Adrenal gland (tissue), 12 donors: ENCODE results near the gene C10orf90. TPM values are rescaled to one million over a fixed set of nuclear protein-coding genes. Genes with fewer than 3 reads are reported as not detected.

Experiments
- DNase-seq, 7 donors: peaks; one replicate each; pipeline ENCODE4 v3.0.0-alpha.2; 2019 to 2020
- H3K27ac ChIP-seq, 5 donors: fragments of 200-600 bp; sonication (generic) in 4 of 5; 1 replicate in 3 of 5; 2 replicates in 2 of 5; pipeline versions ENCODE4 v1.5.1 to v1.8.0; 2016 to 2020; ENCODE audit warnings: mild to moderate bottlenecking in 1 of 5
- H3K27me3 ChIP-seq: fragments of 200-600 bp; 2 replicates; pipeline ENCODE4 v1.8.0; 2021
- H3K36me3 ChIP-seq, 2 donors: fragments of 200-600 bp; replicated peaks in 1 of 2; 1 replicate in 1 of 2; 2 replicates in 1 of 2; pipeline versions ENCODE4 v1.5.1 to v1.8.0; 2018 to 2022
- H3K4me1 ChIP-seq, 2 donors: fragments of 200-600 bp; replicated peaks in 1 of 2; 1 replicate in 1 of 2; 2 replicates in 1 of 2; pipeline versions ENCODE4 v1.5.1 to v1.8.0; 2018 to 2021
- H3K4me3 ChIP-seq, 4 donors: fragments of 200-600 bp; sonication (generic) in 3 of 4; one replicate each; pipeline ENCODE4 v1.5.1; 2016 to 2018
- H3K9me3 ChIP-seq, 3 donors: fragments of 200-600 bp; sonication (generic) in 1 of 3; replicated peaks in 1 of 3; 1 replicate in 2 of 3; 2 replicates in 1 of 3; pipeline versions ENCODE4 v1.5.1 to v1.8.0; 2016 to 2021
- CTCF ChIP-seq, 6 experiments: fragments of 450-650 bp in 4 of 6; fragments of 200-600 bp in 2 of 6; sonication (generic) in 1 of 6; IDR thresholded peaks; 1 replicate in 5 of 6; 2 replicates in 1 of 6; pipeline versions ENCODE4 v1.5.1 to v1.8.0; 2016 to 2021; ENCODE audit warnings: antibody characterized with exemption in 6 of 6, mild to moderate bottlenecking in 2 of 6, moderate library complexity in 1 of 6
- POLR2A ChIP-seq, 2 donors: fragments of 450-650 bp; IDR thresholded peaks; one replicate each; pipeline ENCODE4 v1.6.1; 2017; ENCODE audit warnings: antibody characterized with exemption in 2 of 2, mild to moderate bottlenecking in 2 of 2, moderate library complexity in 1 of 2
- WGBS, 4 donors: extraction: QIAGEN DNeasy Blood & Tissue Kit in 2 of 4; methylation state at CpG; one replicate each; pipeline versions ENCODE4 v1.1.5 to v1.1.7; 2013 to 2017; 5-methylcytosine and 5-hydroxymethylcytosine counted together
- intact Hi-C, 2 donors: fragments of 100-400 bp; cut with DNase I; formaldehyde crosslinking; loops; one replicate each; pipeline versions ENCODE4 v1.14.1 to v1.15.0; 2022 to 2023
- polyA plus RNA-seq, 3 donors: library from polyadenylated mRNA; stranded (reverse); fragments of 200-250 nt in 2 of 3; fragments of 350-450 nt in 1 of 3; fragmentation: Illumina TruSeq in 1 of 3; extraction: RNeasy Lipid Tissue Mini Kit (QIAGEN cat#74804) in 1 of 3; gene quantifications; one replicate each; pipeline ENCODE4 v1.2.3, GENCODE V29; 2013 to 2014
- total RNA-seq, 9 donors: library from RNA; depleted of rRNA in 4 of 9; stranded (reverse); fragments of >200 nt in 4 of 9; fragments of 120-200 nt in 1 of 9; fragmentation: NEBNext Ultra II Directional in 1 of 9; extraction: Animal tissue kit (Norgen Biotek cat#: 25700) in 1 of 9; gene quantifications; one replicate each; pipeline versions ENCODE4 v1.1.0 to v1.2.4, GENCODE V29; 2013 to 2023
- donor health status: healthy with polysubstance abuse.
- donor health status: Bipolar disorder and iron deficiency.
- donor health status: DM: yes; HTN: yes; CAD: no.
- donor health status: DM: no; HTN: no; CAD: no.
- donor health status: DM: no; HTN: no; CAD: no.
- donor health status: DM: yes; HTN: yes; CAD: no.

Gene C10orf90
- total and polyA plus RNA-seq, 12 donors = 0.10 to 0.18 TPM; not detected in 10

DNA sequence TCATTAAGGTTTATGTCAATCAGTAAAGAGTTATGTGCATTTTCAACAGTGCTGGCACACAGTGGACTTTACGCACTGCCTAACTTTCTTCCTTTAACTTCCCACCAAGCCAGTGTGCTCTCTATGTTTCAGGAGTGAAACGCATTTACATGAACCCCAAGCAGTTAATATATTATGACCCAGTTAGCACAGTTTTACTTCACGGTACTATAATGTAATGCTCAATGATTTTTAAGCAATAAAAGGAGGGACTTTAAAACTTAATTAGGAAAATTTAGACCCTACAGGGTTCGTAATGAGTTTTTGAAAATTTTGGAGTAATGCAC, 100.3 kb downstream of the C10orf90 start:
- no peaks in the 10 kb centered on the region for H3K9me3 ChIP-seq
- DNase-seq = no peak
- intact Hi-C loops = no loop called here
- no peaks in the 10 kb centered on the region for H3K4me1 ChIP-seq
- no peaks in the 10 kb centered on the region for H3K36me3 ChIP-seq
- H3K27ac ChIP-seq = no peak overlapping the region
- no peaks in the 10 kb centered on the region for H3K27me3 ChIP-seq
- H3K4me3 ChIP-seq = peak overlapping the region in 1 of 4 donors; percentile 23
- 49 to 58% (median 55%) methylated on average over 4 of the region's 4 CpGs for WGBS, 4 donors
- no peak for TF ChIP-seq POLR2A (IDR thresholded peaks at IDR 0.05)
- no peak for TF ChIP-seq CTCF (IDR thresholded peaks at IDR 0.05)

GRCh38 chr10:126569513-126570244, 100.8 kb downstream of the C10orf90 start:
- Histone ChIP-seq H3K36me3 (no peaks in the 10 kb centered on the region), H3K4me3 (peak overlapping the region in 1 of 4 donors; percentile 23), H3K27ac (no peak overlapping the region), H3K27me3 (no peaks in the 10 kb centered on the region), H3K9me3 (no peaks in the 10 kb centered on the region), H3K4me1 (no peaks in the 10 kb centered on the region)
- intact Hi-C loops = no loop called here
- WGBS, 4 donors = 18 to 26% (median 23%) methylated on average over 8 of the region's 8 CpGs
- DNase-seq = no peak
- TF ChIP-seq CTCF (IDR thresholded peaks at IDR 0.05) = no peak
- TF ChIP-seq POLR2A (IDR thresholded peaks at IDR 0.05) = no peak

DNA sequence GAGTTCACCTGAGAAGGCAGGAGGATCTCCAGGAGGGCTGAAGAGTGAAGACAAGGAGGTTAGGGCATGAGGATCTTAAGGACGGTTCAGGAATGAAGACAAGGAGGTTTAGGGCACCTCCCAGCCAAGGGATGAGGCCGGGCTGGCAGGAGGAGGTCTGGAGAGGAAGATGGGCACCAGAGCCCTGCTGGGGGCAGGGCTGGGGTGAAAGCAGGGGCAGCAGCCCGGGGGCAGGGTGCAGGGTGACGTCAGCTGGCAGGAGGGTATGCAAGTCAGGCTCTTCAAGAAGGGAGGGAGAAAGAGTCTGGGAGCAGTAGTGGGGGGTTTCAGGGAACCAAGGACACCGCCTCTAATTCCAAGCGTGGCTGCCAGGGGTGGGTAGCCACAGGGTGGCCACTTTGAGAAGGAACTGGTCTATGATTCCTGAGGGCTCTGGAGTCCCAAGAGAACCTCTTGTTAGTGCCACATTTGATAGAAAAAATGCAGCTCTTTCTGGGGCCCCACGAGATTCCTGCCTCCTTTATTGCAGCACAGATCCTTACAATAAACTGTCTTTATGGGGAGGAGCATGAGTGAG, 101.6 kb downstream of the C10orf90 start:
- WGBS, 4 donors = 49 to 63% (median 57%) methylated on average over 7 of the region's 7 CpGs
- Histone ChIP-seq H3K9me3 (no peaks in the 10 kb centered on the region), H3K4me1 (no peaks in the 10 kb centered on the region), H3K4me3 (no peak overlapping the region), H3K27me3 (no peaks in the 10 kb centered on the region), H3K36me3 (no peaks in the 10 kb centered on the region), H3K27ac (no peak overlapping the region)
- DNase-seq = no peak
- intact Hi-C loops = no loop called here
- no peak for TF ChIP-seq POLR2A (IDR thresholded peaks at IDR 0.05)
- TF ChIP-seq CTCF (IDR thresholded peaks at IDR 0.05) = no peak

DNA sequence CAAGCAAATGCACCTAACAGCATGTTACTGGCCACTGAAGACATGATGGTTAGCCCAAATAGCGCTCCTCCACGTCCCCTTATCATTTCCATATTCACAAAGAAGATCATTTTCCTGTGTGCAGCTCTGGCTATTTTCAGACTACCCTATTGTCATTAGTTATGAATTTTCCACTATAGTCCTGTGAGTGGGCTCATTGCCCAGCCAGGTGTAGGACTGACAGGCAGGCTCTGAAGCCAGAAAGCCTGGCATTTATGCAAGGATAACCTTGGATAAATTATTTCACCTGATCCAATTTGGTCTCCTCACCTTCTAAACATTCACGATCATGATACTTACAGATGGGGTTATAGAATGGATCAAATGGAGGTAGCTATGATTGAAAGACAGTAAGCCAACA, 104.6 kb downstream of the C10orf90 start:
- Histone ChIP-seq H3K9me3 (no peaks in the 10 kb centered on the region), H3K27me3 (no peaks in the 10 kb centered on the region), H3K27ac (no peak overlapping the region), H3K4me3 (no peak overlapping the region), H3K4me1 (no peaks in the 10 kb centered on the region), H3K36me3 (no peaks in the 10 kb centered on the region)
- intact Hi-C loops = no loop called here
- 81 to 97% (median 90%) methylated on average over 3 of the region's 3 CpGs for WGBS, 4 donors
- no peak for DNase-seq
- TF ChIP-seq POLR2A (IDR thresholded peaks at IDR 0.05) = no peak

- no peaks in the 10 kb centered on the region for H3K27me3 ChIP-seq
- H3K4me3 ChIP-seq = no peak overlapping the region
- TF ChIP-seq CTCF (IDR thresholded peaks at IDR 0.05) = no peak
- TF ChIP-seq POLR2A (IDR thresholded peaks at IDR 0.05) = no peak
- no peak overlapping the region for H3K27ac ChIP-seq
- no peaks in the 10 kb centered on the region for H3K9me3 ChIP-seq
- intact Hi-C loops = no loop called here
- no peak for DNase-seq
- WGBS, 4 donors = 74 to 83% (median 79%) methylated on average over 7 of the region's 7 CpGs
- no peaks in the 10 kb centered on the region for H3K4me1 ChIP-seq
- no peaks in the 10 kb centered on the region for H3K36me3 ChIP-seq
Observed at GRCh38 chr10:126565441-126565840, 105.1 kb downstream of the C10orf90 start.
